Measurements from ENCODE around the gene MCF2L.

The MCF2L gene

GRCh38 chr13:112997188-112998130 lies 28.4 kb downstream of the MCF2L start:
- no peak for DNase-seq (ENCODE audit: extremely low read depth in 1 of 2, low read depth in 1 of 2)

- DNase-seq (ENCODE audit: extremely low read depth in 1 of 2, low read depth in 1 of 2): no peak
Observed at GRCh38 chr13:112998521-112999280, 29.7 kb downstream of the MCF2L start.

DNA sequence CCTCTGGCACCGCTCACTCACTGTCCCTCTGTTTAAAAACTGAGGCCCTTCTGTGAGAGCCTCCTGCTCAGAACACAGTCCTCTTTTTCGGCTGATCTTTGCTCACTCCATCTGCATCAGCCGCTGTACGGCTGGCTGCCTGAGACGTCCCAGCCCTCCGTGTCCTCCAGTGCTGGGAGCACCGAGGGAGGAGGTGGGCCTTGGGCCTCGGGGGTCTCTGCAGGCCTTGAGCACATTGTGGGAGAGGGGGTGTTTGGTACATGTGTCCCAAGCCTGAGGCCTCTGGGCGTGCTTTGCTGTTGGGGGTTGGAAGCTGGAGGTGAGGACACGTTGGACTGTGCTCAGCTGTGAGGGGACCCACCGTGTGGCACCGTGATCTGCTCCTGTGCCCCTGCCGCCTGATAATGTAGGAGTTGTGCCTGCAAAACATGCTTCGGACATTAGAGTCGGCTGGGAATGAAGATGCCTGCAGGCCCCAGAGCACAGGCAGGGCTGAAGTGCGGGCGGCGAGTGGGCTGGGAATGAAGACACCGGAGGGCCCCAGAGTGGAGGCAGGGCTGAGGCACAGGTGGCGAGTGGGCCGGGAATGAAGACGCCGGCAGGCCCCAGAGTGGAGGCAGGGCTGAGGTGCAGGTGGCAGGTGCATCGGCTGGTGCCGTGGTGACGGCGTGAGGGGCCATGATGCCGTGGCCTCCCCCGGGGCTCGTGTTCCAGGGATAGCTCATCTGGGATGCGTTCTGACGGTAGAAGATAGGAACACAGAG lies 30.6 kb downstream of the MCF2L start:
- DNase-seq (ENCODE audit: extremely low read depth in 1 of 2, low read depth in 1 of 2): no peak

GRCh38 chr13:113000575-113000974 lies 31.6 kb downstream of the MCF2L start:
- DNase-seq (ENCODE audit: extremely low read depth in 1 of 2, low read depth in 1 of 2): no peak

DNA sequence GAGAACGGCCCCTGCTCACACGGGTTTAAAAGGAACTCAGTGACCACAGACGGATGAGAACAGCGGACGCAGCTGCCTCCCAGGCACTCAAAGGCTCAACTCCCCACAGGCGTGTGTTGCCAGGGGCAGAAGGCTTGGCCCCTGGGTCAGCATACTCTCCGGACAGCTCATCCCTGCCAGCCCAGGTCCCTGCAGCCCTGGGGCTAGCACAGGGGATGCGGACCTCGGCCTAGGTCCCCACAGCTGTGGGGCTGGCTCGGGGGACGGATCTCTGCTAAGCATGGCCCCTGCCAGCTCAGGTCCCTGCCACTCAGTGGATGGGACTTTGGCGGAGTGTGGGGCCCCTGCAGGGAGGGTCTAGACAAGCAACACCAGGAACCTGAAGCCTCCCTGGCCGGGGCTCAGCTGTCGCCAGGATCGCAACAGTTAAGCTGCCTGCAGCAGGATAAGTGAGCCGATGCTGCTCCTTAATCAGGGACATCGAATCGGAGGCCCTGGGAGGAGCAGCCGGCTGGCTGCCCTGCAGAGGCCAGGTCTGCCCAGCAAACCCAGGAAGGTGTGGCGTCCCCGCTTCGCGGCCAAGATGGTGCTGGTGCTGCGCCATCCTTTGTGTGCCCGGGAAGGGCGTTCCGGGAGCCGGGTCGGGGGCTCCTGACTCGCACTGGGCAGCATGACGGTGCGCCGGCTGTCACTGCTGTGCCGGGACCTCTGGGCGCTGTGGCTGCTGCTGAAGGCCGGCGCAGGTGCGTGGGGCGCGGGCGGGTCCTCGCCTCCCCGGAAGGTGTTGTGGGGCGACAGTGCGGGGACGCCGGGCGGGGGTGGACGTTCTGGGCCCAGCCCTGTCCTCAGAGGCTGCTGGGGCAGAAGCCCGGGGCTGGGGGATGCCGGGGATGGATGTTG lies 32.5 kb downstream of the MCF2L start:
- DNase-seq (ENCODE audit: extremely low read depth in 1 of 2, low read depth in 1 of 2): no peak

GRCh38 chr13:113002206-113002912 lies 33.3 kb downstream of the MCF2L start:
- DNase-seq (ENCODE audit: extremely low read depth in 1 of 2, low read depth in 1 of 2): no peak

DNA sequence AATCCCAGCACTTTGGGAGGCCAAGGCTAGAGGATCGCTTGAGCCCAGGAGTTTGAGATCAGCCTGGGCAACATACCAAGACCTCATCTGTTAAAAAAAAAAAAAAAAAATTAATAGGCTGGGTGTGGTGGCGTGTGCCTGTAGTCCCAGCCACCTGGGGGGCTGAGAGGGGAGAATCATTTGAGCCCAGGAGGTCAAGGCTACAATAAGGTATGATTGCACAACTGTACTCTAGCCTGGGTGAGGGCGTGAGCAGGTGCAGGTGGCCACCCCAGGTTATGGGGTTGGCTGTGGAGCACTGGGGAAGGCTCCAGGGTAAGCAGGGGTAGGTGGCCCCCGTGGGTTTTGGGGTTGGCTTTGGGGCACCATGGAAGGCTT lies 33.9 kb downstream of the MCF2L start:
- DNase-seq (ENCODE audit: extremely low read depth in 1 of 2, low read depth in 1 of 2): no peak

DNA sequence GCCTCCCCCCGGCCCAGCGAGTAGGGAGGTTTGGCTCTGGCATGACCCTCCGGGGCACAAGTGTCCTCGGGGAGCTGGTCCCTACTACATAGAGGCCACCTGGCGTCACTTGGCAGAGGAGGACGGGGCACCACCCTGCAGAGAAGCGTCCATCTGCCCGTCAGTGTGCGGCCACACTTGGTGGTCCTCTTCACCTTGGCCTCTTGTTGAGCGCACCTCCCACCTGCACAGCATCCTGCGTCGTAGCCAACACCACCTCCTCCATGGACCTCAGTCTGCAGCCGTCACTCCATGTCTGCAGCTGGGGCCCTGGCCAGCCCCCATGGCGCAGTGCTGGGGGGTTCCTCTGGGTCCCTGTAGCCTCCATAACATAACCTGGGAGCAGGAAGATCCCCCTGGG lies 35.1 kb downstream of the MCF2L start:
- no peak for DNase-seq (ENCODE audit: extremely low read depth in 1 of 2, low read depth in 1 of 2)

DNA sequence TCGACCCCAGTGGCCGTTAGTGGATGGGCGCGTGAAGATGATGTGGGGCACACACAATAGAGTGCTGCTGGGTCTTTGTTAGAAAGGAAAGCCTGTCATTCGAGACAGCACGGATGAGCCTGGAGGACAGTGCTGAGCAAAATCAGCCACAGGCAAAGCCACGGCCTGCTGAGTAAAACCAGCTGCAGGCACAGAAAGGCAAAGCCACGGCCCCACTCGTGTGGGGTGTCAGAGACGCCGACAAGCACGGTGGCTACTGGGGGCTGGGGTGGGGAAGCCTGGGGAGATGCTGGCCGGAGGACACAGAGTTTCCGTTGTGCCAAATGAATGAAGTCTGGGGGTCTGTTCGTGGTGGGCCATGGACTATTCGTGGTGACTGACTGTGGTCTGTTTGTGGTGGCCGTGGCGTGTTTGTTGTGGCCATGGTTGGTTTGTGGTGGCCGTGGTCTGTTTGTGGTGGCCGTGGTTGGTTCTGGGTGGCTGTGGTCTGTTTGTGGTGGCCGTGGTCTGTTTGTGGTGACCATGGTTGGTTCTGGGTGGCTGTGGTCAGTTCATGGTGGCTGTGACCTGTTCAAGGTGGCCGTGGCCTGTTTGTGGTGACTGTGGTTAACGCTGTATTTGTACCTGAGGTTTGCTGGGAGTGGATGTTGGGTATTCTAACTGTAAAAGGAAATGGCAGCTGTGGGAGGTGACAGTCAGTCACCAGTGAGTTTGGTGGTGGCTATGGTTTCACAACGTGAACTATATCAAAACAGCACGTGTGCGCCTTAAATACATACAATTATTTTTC lies 36.3 kb downstream of the MCF2L start:
- DNase-seq (ENCODE audit: extremely low read depth in 1 of 2, low read depth in 1 of 2): peak in 1 of 2 donors; percentile 3

GRCh38 chr13:113005997-113006396 lies 37.0 kb downstream of the MCF2L start:
- DNase-seq (ENCODE audit: extremely low read depth in 1 of 2, low read depth in 1 of 2): no peak

DNA sequence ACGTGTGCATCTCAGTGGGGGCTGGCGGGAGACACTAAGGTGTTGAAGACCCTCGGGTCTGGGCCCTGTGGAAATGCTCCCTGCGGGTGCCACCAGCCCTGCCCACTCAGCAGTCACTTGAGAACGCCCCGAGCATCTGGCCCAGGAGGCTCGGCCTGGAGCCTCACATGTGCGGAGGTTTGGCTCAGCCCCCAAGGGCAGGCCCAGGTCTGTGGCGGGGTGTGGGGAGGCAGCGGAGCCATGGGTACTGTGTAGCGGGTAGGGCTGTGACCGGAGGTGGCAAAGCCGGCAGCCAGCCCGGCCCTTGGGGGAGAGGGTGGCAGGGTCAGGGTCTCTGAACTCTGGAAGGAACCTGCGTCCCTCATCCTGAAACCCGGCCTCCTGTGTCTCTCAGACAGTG lies 37.6 kb downstream of the MCF2L start:
- DNase-seq (ENCODE audit: extremely low read depth in 1 of 2, low read depth in 1 of 2): no peak

- no peak for DNase-seq (ENCODE audit: extremely low read depth in 1 of 2, low read depth in 1 of 2)
Observed at GRCh38 chr13:113008851-113009250, 39.8 kb downstream of the MCF2L start.

- DNase-seq (ENCODE audit: extremely low read depth in 1 of 2, low read depth in 1 of 2): no peak
Observed at GRCh38 chr13:113009743-113010509, 40.9 kb downstream of the MCF2L start.

GRCh38 chr13:113010510-113010865 lies 41.5 kb downstream of the MCF2L start:
- DNase-seq (ENCODE audit: extremely low read depth in 1 of 2, low read depth in 1 of 2): no peak

- no peak for DNase-seq (ENCODE audit: extremely low read depth in 1 of 2, low read depth in 1 of 2)
Observed at GRCh38 chr13:113013303-113013702, 44.3 kb downstream of the MCF2L start.

DNA sequence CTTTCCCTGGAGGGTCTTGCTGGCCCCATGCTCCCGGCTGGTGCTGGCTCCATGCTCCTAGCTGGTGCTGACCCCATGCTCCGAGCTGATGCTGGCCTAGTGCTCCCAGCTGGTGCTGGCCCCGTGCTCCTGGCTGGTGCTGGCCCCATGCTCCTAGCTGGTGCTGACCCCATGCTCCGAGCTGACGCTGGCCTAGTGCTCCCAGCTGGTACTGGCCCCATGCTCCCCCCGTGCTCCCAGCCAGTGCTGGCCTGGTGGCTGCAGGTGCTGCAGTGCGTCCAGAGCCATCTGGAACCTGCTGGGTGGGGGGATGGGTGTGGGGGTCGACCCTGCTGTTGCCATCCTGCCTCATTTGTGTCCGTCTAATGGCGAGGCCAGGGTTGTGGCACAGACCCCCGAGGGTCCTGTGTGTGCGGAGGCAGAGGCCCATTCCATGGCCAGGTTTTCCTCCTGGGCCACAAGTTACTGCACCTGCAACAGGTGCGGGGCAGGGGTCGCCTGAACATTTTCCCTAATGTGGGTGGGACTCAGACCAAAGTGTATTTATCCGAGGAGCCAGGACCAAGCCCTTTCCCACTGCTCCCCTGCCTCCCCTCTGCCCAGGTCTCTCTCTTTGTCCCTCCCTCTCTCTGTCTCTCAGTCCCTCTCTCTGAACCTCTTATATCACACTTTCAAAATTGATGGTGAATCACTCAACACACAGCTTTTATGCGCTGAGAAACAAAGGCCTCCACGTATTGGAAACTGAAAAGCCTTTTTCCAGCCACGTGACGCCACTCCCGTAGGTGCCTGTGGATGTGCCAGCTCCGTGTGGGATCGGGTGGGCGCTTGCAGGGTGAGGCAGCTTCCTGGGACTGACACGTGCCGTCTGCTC lies 45.1 kb downstream of the MCF2L start:
- no peak for DNase-seq (ENCODE audit: extremely low read depth in 1 of 2, low read depth in 1 of 2)
